Fibroblast of pulmonary artery (primary cell): ENCODE measurements around the gene TNFRSF25.
"Not testable (repeated sequence)": the region's sequence is repeated elsewhere in the genome, so short reads cannot be mapped to it uniquely, and the experiment has no call there.

Experiments
- DNase-seq: peaks from one replicate; pipeline ENCODE4 v3.0.0-alpha.2; 2010; ENCODE audit warnings: low read depth
- H3K4me3 ChIP-seq: replicated peaks from 2 replicates; pipeline ENCODE4 v1.5.1; 2011; ENCODE audit warnings: low read depth, mild to moderate bottlenecking, control low read depth, low read length, moderate library complexity
- CTCF ChIP-seq: IDR thresholded peaks from 2 replicates; pipeline ENCODE4 v1.5.1; 2011; ENCODE audit warnings: mild to moderate bottlenecking, control low read depth, low read length, inconsistent platforms; ENCODE audit errors: missing control alignments

TNFRSF25 gene

DNA sequence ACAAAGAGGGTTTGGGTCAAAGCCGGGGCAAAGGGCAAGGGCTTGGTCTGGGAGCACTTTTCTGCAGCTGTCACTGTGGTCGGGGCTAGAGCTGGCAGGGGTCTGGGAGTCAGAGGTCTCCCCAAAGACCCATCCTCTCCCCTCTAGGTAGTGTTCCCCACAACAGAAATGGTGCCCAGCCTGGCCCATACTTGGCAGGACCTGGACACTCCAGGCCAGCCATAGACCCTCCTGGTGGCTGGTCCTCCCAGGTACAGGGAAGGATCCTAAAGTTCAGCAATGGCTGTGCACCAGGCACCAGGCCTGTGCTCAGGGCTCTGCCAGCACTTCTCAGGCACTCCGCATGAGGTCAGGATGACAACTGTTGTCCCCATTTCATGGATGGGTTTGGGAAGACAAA lies 30.4 kb downstream of the TNFRSF25 start:
- no peak for DNase-seq
- no peak overlapping the region for H3K4me3 ChIP-seq
- no peak for TF ChIP-seq CTCF

DNA sequence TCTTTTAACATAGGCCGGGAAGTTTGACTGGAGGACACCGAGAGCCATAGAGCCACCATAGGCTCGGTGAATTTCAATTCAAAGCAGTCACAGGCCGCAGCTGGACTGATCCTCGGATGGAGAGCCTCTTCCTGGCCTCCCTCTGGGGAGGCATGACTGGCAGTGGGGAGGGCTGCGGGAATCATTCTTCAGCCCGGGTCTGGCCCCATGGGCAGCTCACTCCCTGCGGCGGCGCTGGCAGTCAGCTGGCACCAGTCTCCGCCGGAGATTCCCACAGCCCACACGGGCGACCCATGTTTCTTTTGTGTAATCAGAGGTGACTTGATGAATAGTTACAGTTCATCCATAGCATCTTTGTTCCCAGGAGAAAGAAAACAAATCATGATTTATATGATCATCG lies 30.8 kb downstream of the TNFRSF25 start:
- H3K4me3 ChIP-seq: no peak overlapping the region
- TF ChIP-seq CTCF: no peak
- no peak for DNase-seq

GRCh38 chr1:6434186-6434585 lies 31.8 kb downstream of the TNFRSF25 start:
- no peak for TF ChIP-seq CTCF
- no peak overlapping the region for H3K4me3 ChIP-seq
- no peak for DNase-seq

GRCh38 chr1:6431645-6432579 lies 34.1 kb downstream of the TNFRSF25 start:
- not testable (repeated sequence) for DNase-seq, H3K4me3 ChIP-seq

GRCh38 chr1:6429660-6430411 lies 36.1 kb downstream of the TNFRSF25 start:
- DNase-seq, H3K4me3 ChIP-seq: not testable (repeated sequence)

- DNase-seq, H3K4me3 ChIP-seq: not testable (repeated sequence)
Measured at GRCh38 chr1:6428453-6428852, 37.5 kb downstream of the TNFRSF25 start.

- no peak for DNase-seq
- no peak overlapping the region for H3K4me3 ChIP-seq
- no peak for TF ChIP-seq CTCF
Measured at GRCh38 chr1:6427441-6428390, 38.3 kb downstream of the TNFRSF25 start.

DNA sequence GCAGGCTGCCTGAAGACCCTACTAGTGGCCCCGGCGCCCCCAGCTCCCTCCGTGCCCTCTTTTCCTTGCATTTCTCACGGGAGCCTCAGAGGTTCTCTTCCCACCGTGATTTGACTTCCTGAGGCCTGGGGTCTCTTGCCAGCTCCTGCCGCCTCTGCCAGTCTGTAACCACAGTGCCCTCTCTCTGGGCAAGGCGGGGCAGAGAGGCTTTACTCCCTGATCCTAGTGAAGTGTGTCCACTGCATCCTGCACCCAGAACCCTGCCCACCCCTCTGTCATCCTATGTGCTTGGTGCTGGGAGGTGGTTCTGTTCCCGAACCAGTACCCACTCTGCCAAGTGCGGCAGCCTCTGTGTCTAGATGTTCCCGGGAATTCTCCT lies 39.0 kb downstream of the TNFRSF25 start:
- DNase-seq: no peak
- no peak for TF ChIP-seq CTCF
- no peak overlapping the region for H3K4me3 ChIP-seq
